BE2C (cell line): ENCODE results near the gene PKIB.
"Not testable (repeated sequence)": the region's sequence is repeated elsewhere in the genome, so short reads cannot be mapped to it uniquely, and the experiment has no call there.

Source experiments
- DNase-seq: peaks from one replicate; pipeline ENCODE4 v3.0.0-alpha.2; 2020
- H3K27me3 ChIP-seq: fragments of 250-450 bp; sonication (Bioruptor Pico); 2 replicates; pipeline ENCODE4 v1.5.1; 2020; ENCODE audit warnings: mild to moderate bottlenecking
- H3K36me3 ChIP-seq: fragments of 250-450 bp; sonication (Bioruptor Pico); 2 replicates; pipeline ENCODE4 v1.5.1; 2020; ENCODE audit warnings: mild to moderate bottlenecking
- H3K4me1 ChIP-seq: fragments of 250-450 bp; sonication (Bioruptor Pico); 2 replicates; pipeline ENCODE4 v1.5.1; 2020
- H3K4me3 ChIP-seq: 2 replicates; pipeline ENCODE4 v1.5.1; 2011; ENCODE audit warnings: low read depth, low read length
- H3K9me3 ChIP-seq: fragments of 250-450 bp; sonication (Bioruptor Pico); 2 replicates; pipeline ENCODE4 v1.5.1; 2020
- CTCF ChIP-seq: IDR thresholded peaks from 2 replicates; pipeline ENCODE4 v1.5.1; 2012; ENCODE audit warnings: mild to moderate bottlenecking, low read depth, low read length

PKIB gene

GRCh38 chr6:122746688-122747087, 136.5 kb downstream of the PKIB start:
- Histone ChIP-seq H3K4me1 (no peaks in the 10 kb centered on the region), H3K4me3 (no peak overlapping the region), H3K36me3 (no peaks in the 10 kb centered on the region), H3K9me3 (no peaks in the 10 kb centered on the region), H3K27me3 (no peaks in the 10 kb centered on the region)
- no peak for TF ChIP-seq CTCF
- DNase-seq = no peak

GRCh38 chr6:122747573-122747972, 137.4 kb downstream of the PKIB start:
- TF ChIP-seq CTCF = no peak
- H3K4me3 ChIP-seq = no peak overlapping the region
- no peaks in the 10 kb centered on the region for H3K9me3 ChIP-seq
- H3K27me3 ChIP-seq = no peaks in the 10 kb centered on the region
- H3K36me3 ChIP-seq = no peaks in the 10 kb centered on the region
- no peaks in the 10 kb centered on the region for H3K4me1 ChIP-seq
- no peak for DNase-seq

GRCh38 chr6:122748945-122749344, 138.7 kb downstream of the PKIB start:
- H3K9me3 ChIP-seq, H3K27me3 ChIP-seq, DNase-seq, H3K4me1 ChIP-seq, H3K36me3 ChIP-seq, H3K4me3 ChIP-seq: not testable (repeated sequence)

GRCh38 chr6:122749451-122750050, 139.3 kb downstream of the PKIB start:
- H3K27me3 ChIP-seq = no peaks in the 10 kb centered on the region
- H3K4me1 ChIP-seq = no peaks in the 10 kb centered on the region
- no peak overlapping the region for H3K4me3 ChIP-seq
- no peak for DNase-seq
- H3K9me3 ChIP-seq = no peaks in the 10 kb centered on the region
- TF ChIP-seq CTCF = no peak
- H3K36me3 ChIP-seq = no peaks in the 10 kb centered on the region

- Histone ChIP-seq H3K36me3 (no peaks in the 10 kb centered on the region), H3K4me3 (no peak overlapping the region), H3K27me3 (no peaks in the 10 kb centered on the region), H3K9me3 (no peaks in the 10 kb centered on the region), H3K4me1 (no peaks in the 10 kb centered on the region)
- TF ChIP-seq CTCF = no peak
- DNase-seq = no peak
Observed at GRCh38 chr6:122751326-122751725, 141.1 kb downstream of the PKIB start.

GRCh38 chr6:122752459-122752858, 142.3 kb downstream of the PKIB start:
- Histone ChIP-seq H3K4me3 (no peak overlapping the region), H3K27me3 (no peaks in the 10 kb centered on the region), H3K36me3 (no peaks in the 10 kb centered on the region), H3K4me1 (no peaks in the 10 kb centered on the region), H3K9me3 (no peaks in the 10 kb centered on the region)
- DNase-seq = no peak
- no peak for TF ChIP-seq CTCF
